ENCODE results near the gene FAM193B.

DNA sequence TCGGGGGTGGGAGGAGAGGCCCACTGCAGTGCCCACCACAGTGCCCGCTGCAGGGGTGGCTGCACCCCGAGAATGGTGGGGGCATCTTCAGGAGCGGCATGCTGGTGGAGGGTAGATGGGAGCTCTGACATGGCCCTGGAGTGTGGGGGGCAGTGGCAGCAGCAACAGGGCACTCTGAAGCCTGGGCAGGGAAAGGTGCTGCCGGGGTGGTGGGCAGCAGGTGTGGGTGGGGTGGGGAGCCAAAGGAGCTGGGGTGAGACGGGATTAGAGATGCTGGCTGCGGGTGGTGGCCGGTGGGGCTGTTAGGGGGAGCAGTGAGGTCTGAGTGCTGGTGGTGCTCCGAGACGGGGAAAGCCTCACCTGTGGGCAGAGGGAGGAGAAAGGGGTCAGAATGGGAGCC, 18.0 kb downstream of the FAM193B start:
- TF ChIP-seq YY1 (IDR thresholded peaks at IDR 0.05) (no peak), RAD21 (IDR thresholded peaks at IDR 0.05) (no peak), HNF4G (IDR thresholded peaks at IDR 0.05) (no peak), JUND (IDR thresholded peaks at IDR 0.05) (no peak), GABPA (IDR thresholded peaks at IDR 0.05 in 1 of 2, conservative IDR thresholded peaks at IDR 0.05 in 1 of 2) (no peak), RXRA (IDR thresholded peaks at IDR 0.05) (no peak), SP1 (IDR thresholded peaks at IDR 0.05) (no peak)
- TF ChIP-seq, protein P1, sequence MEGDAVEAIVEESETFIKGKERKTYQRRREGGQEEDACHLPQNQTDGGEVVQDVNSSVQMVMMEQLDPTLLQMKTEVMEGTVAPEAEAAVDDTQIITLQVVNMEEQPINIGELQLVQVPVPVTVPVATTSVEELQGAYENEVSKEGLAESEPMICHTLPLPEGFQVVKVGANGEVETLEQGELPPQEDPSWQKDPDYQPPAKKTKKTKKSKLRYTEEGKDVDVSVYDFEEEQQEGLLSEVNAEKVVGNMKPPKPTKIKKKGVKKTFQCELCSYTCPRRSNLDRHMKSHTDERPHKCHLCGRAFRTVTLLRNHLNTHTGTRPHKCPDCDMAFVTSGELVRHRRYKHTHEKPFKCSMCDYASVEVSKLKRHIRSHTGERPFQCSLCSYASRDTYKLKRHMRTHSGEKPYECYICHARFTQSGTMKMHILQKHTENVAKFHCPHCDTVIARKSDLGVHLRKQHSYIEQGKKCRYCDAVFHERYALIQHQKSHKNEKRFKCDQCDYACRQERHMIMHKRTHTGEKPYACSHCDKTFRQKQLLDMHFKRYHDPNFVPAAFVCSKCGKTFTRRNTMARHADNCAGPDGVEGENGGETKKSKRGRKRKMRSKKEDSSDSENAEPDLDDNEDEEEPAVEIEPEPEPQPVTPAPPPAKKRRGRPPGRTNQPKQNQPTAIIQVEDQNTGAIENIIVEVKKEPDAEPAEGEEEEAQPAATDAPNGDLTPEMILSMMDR (IDR thresholded peaks at IDR 0.05; ENCODE audit: low read depth, low read length, missing input control) = no peak
- TF ChIP-seq, protein P2, sequence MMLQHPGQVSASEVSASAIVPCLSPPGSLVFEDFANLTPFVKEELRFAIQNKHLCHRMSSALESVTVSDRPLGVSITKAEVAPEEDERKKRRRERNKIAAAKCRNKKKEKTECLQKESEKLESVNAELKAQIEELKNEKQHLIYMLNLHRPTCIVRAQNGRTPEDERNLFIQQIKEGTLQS (IDR thresholded peaks at IDR 0.05) = no peak
- TF ChIP-seq, protein P3, sequence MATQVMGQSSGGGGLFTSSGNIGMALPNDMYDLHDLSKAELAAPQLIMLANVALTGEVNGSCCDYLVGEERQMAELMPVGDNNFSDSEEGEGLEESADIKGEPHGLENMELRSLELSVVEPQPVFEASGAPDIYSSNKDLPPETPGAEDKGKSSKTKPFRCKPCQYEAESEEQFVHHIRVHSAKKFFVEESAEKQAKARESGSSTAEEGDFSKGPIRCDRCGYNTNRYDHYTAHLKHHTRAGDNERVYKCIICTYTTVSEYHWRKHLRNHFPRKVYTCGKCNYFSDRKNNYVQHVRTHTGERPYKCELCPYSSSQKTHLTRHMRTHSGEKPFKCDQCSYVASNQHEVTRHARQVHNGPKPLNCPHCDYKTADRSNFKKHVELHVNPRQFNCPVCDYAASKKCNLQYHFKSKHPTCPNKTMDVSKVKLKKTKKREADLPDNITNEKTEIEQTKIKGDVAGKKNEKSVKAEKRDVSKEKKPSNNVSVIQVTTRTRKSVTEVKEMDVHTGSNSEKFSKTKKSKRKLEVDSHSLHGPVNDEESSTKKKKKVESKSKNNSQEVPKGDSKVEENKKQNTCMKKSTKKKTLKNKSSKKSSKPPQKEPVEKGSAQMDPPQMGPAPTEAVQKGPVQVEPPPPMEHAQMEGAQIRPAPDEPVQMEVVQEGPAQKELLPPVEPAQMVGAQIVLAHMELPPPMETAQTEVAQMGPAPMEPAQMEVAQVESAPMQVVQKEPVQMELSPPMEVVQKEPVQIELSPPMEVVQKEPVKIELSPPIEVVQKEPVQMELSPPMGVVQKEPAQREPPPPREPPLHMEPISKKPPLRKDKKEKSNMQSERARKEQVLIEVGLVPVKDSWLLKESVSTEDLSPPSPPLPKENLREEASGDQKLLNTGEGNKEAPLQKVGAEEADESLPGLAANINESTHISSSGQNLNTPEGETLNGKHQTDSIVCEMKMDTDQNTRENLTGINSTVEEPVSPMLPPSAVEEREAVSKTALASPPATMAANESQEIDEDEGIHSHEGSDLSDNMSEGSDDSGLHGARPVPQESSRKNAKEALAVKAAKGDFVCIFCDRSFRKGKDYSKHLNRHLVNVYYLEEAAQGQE (IDR thresholded peaks at IDR 0.05) = no peak
- TF ChIP-seq, protein P4, sequence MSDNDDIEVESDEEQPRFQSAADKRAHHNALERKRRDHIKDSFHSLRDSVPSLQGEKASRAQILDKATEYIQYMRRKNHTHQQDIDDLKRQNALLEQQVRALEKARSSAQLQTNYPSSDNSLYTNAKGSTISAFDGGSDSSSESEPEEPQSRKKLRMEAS (IDR thresholded peaks at IDR 0.05) = no peak
